MG63 (cell line): ENCODE measurements around the gene RBP2. TPM values are rescaled to one million over a fixed set of nuclear protein-coding genes. Genes with fewer than 3 reads are reported as not detected.

Experiments used
- DNase-seq: peaks from one replicate; pipeline ENCODE4 v3.0.0-alpha.2; 2020
- H3K27me3 ChIP-seq: fragments of 250-450 bp; sonication (Bioruptor Pico); 2 replicates; pipeline ENCODE4 v1.5.1; 2020; ENCODE audit warnings: mild to moderate bottlenecking, moderate library complexity
- H3K36me3 ChIP-seq: fragments of 250-450 bp; sonication (Bioruptor Pico); 2 replicates; pipeline ENCODE4 v1.5.1; 2020; ENCODE audit warnings: mild to moderate bottlenecking, moderate library complexity
- H3K4me3 ChIP-seq: fragments of 250-450 bp; sonication (Bioruptor Pico); 2 replicates; pipeline ENCODE4 v1.5.1; 2020; ENCODE audit warnings: mild to moderate bottlenecking, moderate library complexity
- H3K9me3 ChIP-seq: fragments of 250-450 bp; sonication (Bioruptor Pico); 2 replicates; pipeline ENCODE4 v1.5.1; 2020; ENCODE audit warnings: mild to moderate bottlenecking, moderate library complexity
- total RNA-seq: library from RNA; depleted of rRNA; stranded (reverse); fragments of >200 nt; shearing (Covaris generic); gene quantifications from 2 replicates; pipeline ENCODE4 v1.2.3, GENCODE V29; 2014; ENCODE audit warnings: low replicate concordance

Gene RBP2
- total RNA-seq, 1 experiment from 2014 or later, result not detected

- Histone ChIP-seq H3K36me3 (no peaks in the 10 kb centered on the region), H3K9me3 (0 out of 2 replicates have a peak, but pooled peaks cover 2% of the 10 kb centered on the region)
- no peak for DNase-seq
Measured at GRCh38 chr3:139499536-139499935, 23.2 kb upstream of the RBP2 start.

GRCh38 chr3:139493826-139494385, 17.6 kb upstream of the RBP2 start:
- no peak overlapping the region for H3K4me3 ChIP-seq

More at GRCh38 chr3:139499536-139499935, 23.2 kb upstream of the RBP2 start:
- H3K27me3 ChIP-seq, result peaks cover 8% of the 10 kb centered on the region; the same call in 1 of the 2 replicates
- no peak overlapping the region for H3K4me3 ChIP-seq

GRCh38 chr3:139491966-139492365, 15.7 kb upstream of the RBP2 start:
- Histone ChIP-seq H3K27me3 (peaks cover 6% of the 10 kb centered on the region; the same call in 1 of the 2 replicates), H3K4me3 (no peak overlapping the region), H3K9me3 (peaks cover 9% of the 10 kb centered on the region; the same call in 1 of the 2 replicates), H3K36me3 (no peaks in the 10 kb centered on the region)
- DNase-seq, result peak; percentile 18

More at GRCh38 chr3:139493826-139494385, 17.6 kb upstream of the RBP2 start:
- Histone ChIP-seq H3K27me3 (0 out of 2 replicates have a peak, but pooled peaks cover 1% of the 10 kb centered on the region), H3K36me3 (no peaks in the 10 kb centered on the region), H3K9me3 (0 out of 2 replicates have a peak, but pooled peaks cover 5% of the 10 kb centered on the region)
- DNase-seq, result no peak

- Histone ChIP-seq H3K36me3 (no peaks in the 10 kb centered on the region), H3K4me3 (no peak overlapping the region)
Measured at GRCh38 chr3:139491027-139491700, 14.8 kb upstream of the RBP2 start.

GRCh38 chr3:139482206-139482605, 5.9 kb upstream of the RBP2 start:
- Histone ChIP-seq H3K9me3 (no peaks in the 10 kb centered on the region), H3K36me3 (no peaks in the 10 kb centered on the region), H3K27me3 (0 out of 2 replicates have a peak, but pooled peaks cover 3% of the 10 kb centered on the region), H3K4me3 (no peak overlapping the region)
- no peak for DNase-seq

More at GRCh38 chr3:139491027-139491700, 14.8 kb upstream of the RBP2 start:
- no peak for DNase-seq
- Histone ChIP-seq H3K27me3 (peaks cover 6% of the 10 kb centered on the region; the same call in 1 of the 2 replicates), H3K9me3 (peaks cover 9% of the 10 kb centered on the region; the same call in 1 of the 2 replicates)

- Histone ChIP-seq H3K4me3 (no peak overlapping the region), H3K9me3 (no peaks in the 10 kb centered on the region), H3K27me3 (0 out of 2 replicates have a peak, but pooled peaks cover 3% of the 10 kb centered on the region), H3K36me3 (no peaks in the 10 kb centered on the region)
- no peak for DNase-seq
Measured at GRCh38 chr3:139481116-139481515, 4.8 kb upstream of the RBP2 start.

- Histone ChIP-seq H3K4me3 (no peak overlapping the region), H3K9me3 (no peaks in the 10 kb centered on the region), H3K27me3 (0 out of 2 replicates have a peak, but pooled peaks cover 3% of the 10 kb centered on the region), H3K36me3 (no peaks in the 10 kb centered on the region)
- no peak for DNase-seq
Measured at GRCh38 chr3:139480585-139480984, 4.3 kb upstream of the RBP2 start.

GRCh38 chr3:139477710-139478640, 1.7 kb upstream of the RBP2 start:
- Histone ChIP-seq H3K9me3 (no peaks in the 10 kb centered on the region), H3K27me3 (0 out of 2 replicates have a peak, but pooled peaks cover 3% of the 10 kb centered on the region), H3K36me3 (no peaks in the 10 kb centered on the region), H3K4me3 (no peak overlapping the region)
- no peak for DNase-seq

GRCh38 chr3:139473155-139473771, 3.1 kb downstream of the RBP2 start:
- H3K27me3 ChIP-seq, result no peaks in the 10 kb centered on the region
- no peaks in the 10 kb centered on the region for H3K9me3 ChIP-seq
- DNase-seq, result no peak
- no peak overlapping the region for H3K4me3 ChIP-seq
- H3K36me3 ChIP-seq, result no peaks in the 10 kb centered on the region

GRCh38 chr3:139472380-139473010, 3.8 kb downstream of the RBP2 start:
- DNase-seq, result peak; percentile 29
- H3K27me3 ChIP-seq, result no peaks in the 10 kb centered on the region
- H3K36me3 ChIP-seq, result no peaks in the 10 kb centered on the region
- H3K4me3 ChIP-seq, result no peak overlapping the region
- H3K9me3 ChIP-seq, result no peaks in the 10 kb centered on the region

GRCh38 chr3:139470199-139470598, 6.1 kb downstream of the RBP2 start:
- Histone ChIP-seq H3K4me3 (no peak overlapping the region), H3K36me3 (no peaks in the 10 kb centered on the region), H3K9me3 (no peaks in the 10 kb centered on the region), H3K27me3 (no peaks in the 10 kb centered on the region)
- DNase-seq, result no peak

GRCh38 chr3:139468399-139468798, 7.9 kb downstream of the RBP2 start:
- Histone ChIP-seq H3K36me3 (no peaks in the 10 kb centered on the region), H3K27me3 (no peaks in the 10 kb centered on the region)

GRCh38 chr3:139466360-139466759, 10.0 kb downstream of the RBP2 start:
- DNase-seq, result no peak
- Histone ChIP-seq H3K27me3 (no peaks in the 10 kb centered on the region), H3K36me3 (no peaks in the 10 kb centered on the region), H3K4me3 (no peak overlapping the region), H3K9me3 (no peaks in the 10 kb centered on the region)

More at GRCh38 chr3:139468399-139468798, 7.9 kb downstream of the RBP2 start:
- DNase-seq, result no peak
- H3K9me3 ChIP-seq, result no peaks in the 10 kb centered on the region
- no peak overlapping the region for H3K4me3 ChIP-seq

GRCh38 chr3:139465636-139466035, 10.7 kb downstream of the RBP2 start:
- H3K9me3 ChIP-seq, result no peaks in the 10 kb centered on the region
- no peak overlapping the region for H3K4me3 ChIP-seq
- H3K36me3 ChIP-seq, result no peaks in the 10 kb centered on the region
- DNase-seq, result no peak
- H3K27me3 ChIP-seq, result no peaks in the 10 kb centered on the region

- no peaks in the 10 kb centered on the region for H3K36me3 ChIP-seq
- no peak for DNase-seq
- no peaks in the 10 kb centered on the region for H3K27me3 ChIP-seq
- H3K4me3 ChIP-seq, result no peak overlapping the region
- H3K9me3 ChIP-seq, result no peaks in the 10 kb centered on the region
Measured at GRCh38 chr3:139463466-139463865, 12.8 kb downstream of the RBP2 start.

- no peaks in the 10 kb centered on the region for H3K27me3 ChIP-seq
- H3K4me3 ChIP-seq, result no peak overlapping the region
- no peak for DNase-seq
- H3K9me3 ChIP-seq, result no peaks in the 10 kb centered on the region
- no peaks in the 10 kb centered on the region for H3K36me3 ChIP-seq
Measured at GRCh38 chr3:139460529-139460928, 15.8 kb downstream of the RBP2 start.
